ENCODE data around the gene SIL1. TPM values are rescaled to one million over a fixed set of nuclear protein-coding genes. Genes with fewer than 3 reads are reported as not detected.

Gene SIL1
- polyA plus RNA-seq, 2 of the 4 experiments (the other 2 are of a cell fraction) = 27.6 to 45.5 TPM

GRCh38 chr5:139043157-139043905 is 154.8 kb downstream of the SIL1 start:
- no peak overlapping the region for H3K4me3 ChIP-seq
- H3K4me1 ChIP-seq = no peaks in the 10 kb centered on the region
- no peak for DNase-seq (ENCODE audit: low read depth in 1 of 2, low spot score in 1 of 2)
- no peak overlapping the region for H3K27ac ChIP-seq
- no peak for FAIRE-seq
- CTCF ChIA-PET = interaction anchor here (0.9 kb wide), 1 partner anchor 99 kb away, joined by 3 read pairs; no protein-coding TSS in a partner anchor
- POLR2A ChIA-PET = no interaction called here
- no peak for ATAC-seq
- no peak overlapping the region for H3K4me2 ChIP-seq
- TF ChIP-seq BCL3 (IDR thresholded peaks at IDR 0.05) (no peak), JUN (IDR thresholded peaks at IDR 0.05) (no peak), ZNF302 (CRISPR knock-in tag; IDR thresholded peaks at IDR 0.05) (no peak), CEBPB (IDR thresholded peaks at IDR 0.05) (no peak), REST (IDR thresholded peaks at IDR 0.05) (no peak), FOSL2 (IDR thresholded peaks at IDR 0.05) (no peak), FOSL2 (CRISPR knock-in tag; IDR thresholded peaks at IDR 0.05) (no peak), CHD4 (IDR thresholded peaks at IDR 0.05; ENCODE audit: borderline replicate concordance) (no peak), ATOH8 (CRISPR knock-in tag; IDR thresholded peaks at IDR 0.05; ENCODE audit: low read depth) (no peak), PBX3 (IDR thresholded peaks at IDR 0.05) (no peak), FOXS1 (CRISPR knock-in tag; IDR thresholded peaks at IDR 0.05) (no peak), KDM1A (IDR thresholded peaks at IDR 0.05; ENCODE audit: low read depth) (no peak), HDAC2 (IDR thresholded peaks at IDR 0.05) (no peak)
- WGBS (ENCODE audit: missing lambda C conversion rate) = 77% methylated on average over 4 of the region's 4 CpGs
- H3K9me3 ChIP-seq = no peaks in the 10 kb centered on the region

- DNase-seq (ENCODE audit: low read depth in 1 of 2, low spot score in 1 of 2) = no peak
- FAIRE-seq = no peak
- Histone ChIP-seq H3K9me3 (no peaks in the 10 kb centered on the region), H3K4me1 (no peaks in the 10 kb centered on the region), H3K4me3 (no peak overlapping the region), H3K4me2 (no peak overlapping the region), H3K27ac (no peak overlapping the region)
- 50% methylated on average over 1 of the region's 1 CpG for WGBS (ENCODE audit: missing lambda C conversion rate)
- no peak for ATAC-seq
- TF ChIP-seq ATOH8 (CRISPR knock-in tag; IDR thresholded peaks at IDR 0.05; ENCODE audit: low read depth) = no peak
- TF ChIP-seq EHF (CRISPR knock-in tag; IDR thresholded peaks at IDR 0.05) = no peak
- no peak for TF ChIP-seq TP53 (CRISPR knock-in tag; IDR thresholded peaks at IDR 0.05)
- ChIA-PET POLR2A (no interaction called here), CTCF (interaction anchor here (0.8 kb wide), 1 partner anchor 19 kb away, joined by 3 read pairs; no protein-coding TSS in a partner anchor)
Observed at GRCh38 chr5:139040081-139040480, 158.1 kb downstream of the SIL1 start.

Data from A549 (cell line).